Inflammatory macrophage treated with lipopolysaccharide for 1 hour (primary cell): ENCODE measurements around the gene BACH1.
A peak's percentile ranks its signal among the peaks of the same experiment; 100 is the strongest.
"Not testable (repeated sequence)": the region's sequence is repeated elsewhere in the genome, so short reads cannot be mapped to it uniquely, and the experiment has no call there.

Source experiments
- DNase-seq, 2 donors: peaks; one replicate each; pipeline ENCODE4 v3.0.0-alpha.2; 2020 to 2022

Gene BACH1

GRCh38 chr21:29298348-29299045 lies at the start of gene BACH1:
Gene BACH1, plus strand, starts transcription at chr21:29298922. Its CDS starts 22,359 bp downstream, at chr21:29321281.
- DNase-seq: peak; percentile 89 to 93

DNA sequence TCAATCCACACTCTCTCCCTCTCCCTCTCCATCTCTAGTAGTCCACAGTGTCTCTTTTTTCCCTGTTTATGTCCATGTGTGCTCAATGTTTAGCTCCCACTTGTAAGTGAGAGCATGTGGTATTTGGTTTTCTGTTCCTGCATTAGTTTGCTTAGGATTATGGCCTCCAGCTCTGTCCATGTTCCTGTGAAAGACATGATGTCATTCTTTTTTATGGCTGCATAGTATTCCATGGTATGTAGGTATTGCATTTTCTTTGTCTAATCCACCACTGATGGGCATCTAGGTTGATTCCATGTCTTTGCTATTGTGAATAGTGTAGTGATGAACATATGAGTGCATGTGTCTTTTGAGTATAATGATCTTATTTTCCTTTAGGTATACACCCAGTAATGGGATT lies 49.4 kb upstream of the BACH1 start:
- DNase-seq: not testable (repeated sequence)

DNA sequence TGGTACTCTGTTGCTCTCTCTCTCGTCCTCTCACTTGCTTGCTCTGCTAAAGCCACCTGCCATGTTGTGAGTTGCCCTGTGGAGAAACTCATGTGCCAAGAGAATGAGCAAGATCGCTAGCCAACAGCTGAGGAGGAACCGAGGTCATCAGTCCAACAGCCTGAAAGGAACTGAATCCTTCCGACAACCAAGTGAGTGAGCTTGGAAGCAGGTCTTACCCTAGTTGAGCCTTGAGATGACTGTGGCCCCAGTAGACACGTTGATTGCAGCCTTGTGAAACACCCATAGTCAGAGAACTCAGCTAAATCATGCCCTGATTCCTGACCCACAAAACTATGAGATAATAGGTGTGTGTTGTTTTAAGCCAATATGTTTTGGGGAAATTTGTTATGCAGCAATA lies 48.1 kb upstream of the BACH1 start:
- DNase-seq: peak; percentile 29 to 61

GRCh38 chr21:29253861-29254260 lies 44.9 kb upstream of the BACH1 start:
- DNase-seq: not testable (repeated sequence)

GRCh38 chr21:29254550-29254949 lies 44.2 kb upstream of the BACH1 start:
- DNase-seq: no peak

- peak; percentile 45 to 67 for DNase-seq
Observed at GRCh38 chr21:29256126-29256910, 42.4 kb upstream of the BACH1 start.

DNA sequence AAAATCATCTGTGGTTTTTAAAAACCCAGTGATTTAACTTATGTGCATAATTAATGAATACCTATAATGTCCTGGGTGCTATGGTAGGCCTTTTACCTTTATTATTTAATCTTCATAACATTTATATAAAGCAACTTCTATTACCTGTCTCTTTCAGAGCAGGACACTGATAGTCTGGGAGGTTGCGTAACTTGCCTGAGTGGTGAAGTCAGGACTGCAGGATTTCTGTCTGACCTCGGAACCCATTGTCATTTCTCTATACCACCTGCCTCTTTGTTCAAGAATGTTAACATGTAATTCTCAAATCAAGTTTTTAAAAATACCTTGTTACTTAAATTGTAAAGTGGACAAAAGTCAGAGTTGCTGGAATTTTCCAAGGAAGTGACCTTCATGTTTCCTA lies 41.0 kb upstream of the BACH1 start:
- no peak for DNase-seq

DNA sequence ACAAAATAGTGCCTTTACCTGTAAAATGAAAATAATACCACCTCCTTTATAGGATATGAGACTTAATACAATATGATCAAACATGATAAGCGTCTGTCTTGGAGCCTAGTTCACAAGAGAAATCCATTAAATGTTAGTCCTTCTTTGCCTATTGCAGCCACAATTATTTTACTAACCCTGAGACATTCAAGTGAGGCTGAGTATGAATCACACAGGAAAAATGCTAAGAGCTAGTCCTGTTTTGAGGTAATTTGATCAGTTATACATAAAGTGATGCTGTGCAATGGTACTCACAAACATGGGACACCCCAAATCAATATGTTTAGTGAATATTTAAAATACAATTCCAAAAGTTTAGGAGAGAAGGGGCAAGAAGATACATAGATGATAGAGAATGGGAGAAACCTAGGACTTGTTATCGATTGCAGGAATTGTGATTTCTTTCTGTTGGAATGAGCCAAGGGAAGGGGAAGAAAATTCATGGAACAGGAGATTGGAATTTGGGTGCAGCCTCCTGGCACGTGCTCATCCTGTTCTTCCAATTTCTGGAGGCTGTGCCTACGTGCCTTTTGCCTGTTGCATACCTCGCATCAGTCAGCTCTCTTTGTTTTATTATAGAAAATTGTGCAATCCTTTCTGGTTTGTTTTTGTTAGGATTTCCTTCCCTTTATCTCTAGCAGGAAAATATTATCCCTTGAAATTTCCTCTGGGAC lies 39.9 kb upstream of the BACH1 start:
- no peak for DNase-seq

GRCh38 chr21:29260461-29260860 lies 38.3 kb upstream of the BACH1 start:
- no peak for DNase-seq

DNA sequence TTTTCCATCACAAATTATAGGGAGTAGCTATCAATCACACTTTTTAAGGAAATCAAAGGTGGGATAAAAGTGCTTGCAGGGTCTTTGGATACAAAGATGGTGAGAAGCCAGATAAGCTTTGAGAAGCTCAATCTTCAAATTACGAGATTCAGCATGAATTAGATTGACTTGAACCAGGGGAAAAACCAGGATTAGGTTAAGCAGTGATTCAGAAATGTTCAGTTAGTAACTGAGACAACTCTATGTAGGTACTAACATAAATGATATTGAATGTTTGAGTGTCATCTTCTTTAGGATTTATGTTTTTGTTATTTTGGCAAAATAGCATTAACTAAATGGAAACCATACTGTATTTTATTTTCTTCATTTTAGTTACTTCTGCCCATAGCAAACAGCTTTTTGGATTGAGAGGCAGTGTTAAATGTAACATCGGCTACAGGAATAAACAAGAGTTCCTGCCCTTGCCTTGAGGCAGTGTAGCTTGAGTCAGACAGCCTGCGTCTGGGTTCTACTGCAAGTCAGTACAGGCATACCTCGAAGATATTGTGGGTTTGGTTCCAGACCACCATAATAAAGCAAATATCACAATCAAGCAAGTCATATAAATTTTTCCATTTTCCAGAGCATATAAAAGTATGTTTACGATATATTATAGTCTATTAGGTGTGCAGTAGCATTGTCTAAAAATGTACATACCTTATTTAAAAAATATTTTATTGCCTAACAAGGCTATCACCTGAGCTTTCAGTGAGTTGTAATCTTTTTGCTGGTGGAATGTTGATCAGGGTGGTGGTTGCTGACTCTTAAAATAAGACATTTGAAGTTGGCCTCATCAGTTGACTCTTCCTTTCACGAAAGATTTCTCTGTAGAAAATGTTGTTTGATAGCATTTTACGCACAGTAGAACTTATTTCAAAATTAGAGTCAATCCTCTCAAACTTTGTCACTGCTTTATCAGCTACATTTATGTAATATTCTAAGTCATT lies 36.9 kb upstream of the BACH1 start:
- no peak for DNase-seq

GRCh38 chr21:29264721-29265120 lies 34.0 kb upstream of the BACH1 start:
- DNase-seq: peak in 1 of 2 donors; percentile 23

GRCh38 chr21:29265690-29266479 lies 32.8 kb upstream of the BACH1 start:
- no peak for DNase-seq

- DNase-seq: no peak
Observed at GRCh38 chr21:29267666-29268065, 31.1 kb upstream of the BACH1 start.

- peak in 1 of 2 donors; percentile 55 for DNase-seq
Observed at GRCh38 chr21:29271927-29272333, 26.8 kb upstream of the BACH1 start.

DNA sequence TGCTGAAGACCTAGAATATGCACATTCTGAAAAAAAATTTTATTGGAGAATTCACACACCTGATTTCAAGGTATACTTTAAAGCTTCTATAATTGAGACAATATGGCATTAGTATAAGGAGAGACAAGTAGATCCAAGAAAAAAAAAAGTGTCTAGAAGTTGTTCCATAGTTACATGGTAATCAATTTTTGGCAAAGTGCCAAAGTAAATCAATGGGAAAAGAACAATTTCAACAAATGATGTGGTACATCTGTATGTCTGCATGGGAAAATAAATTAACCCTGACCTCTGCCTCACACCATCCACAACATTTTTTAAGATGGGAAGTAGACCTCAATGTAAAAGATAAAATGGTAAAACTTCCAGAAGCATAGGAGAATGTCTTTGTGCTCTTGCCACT lies 21.3 kb upstream of the BACH1 start:
- no peak for DNase-seq

DNA sequence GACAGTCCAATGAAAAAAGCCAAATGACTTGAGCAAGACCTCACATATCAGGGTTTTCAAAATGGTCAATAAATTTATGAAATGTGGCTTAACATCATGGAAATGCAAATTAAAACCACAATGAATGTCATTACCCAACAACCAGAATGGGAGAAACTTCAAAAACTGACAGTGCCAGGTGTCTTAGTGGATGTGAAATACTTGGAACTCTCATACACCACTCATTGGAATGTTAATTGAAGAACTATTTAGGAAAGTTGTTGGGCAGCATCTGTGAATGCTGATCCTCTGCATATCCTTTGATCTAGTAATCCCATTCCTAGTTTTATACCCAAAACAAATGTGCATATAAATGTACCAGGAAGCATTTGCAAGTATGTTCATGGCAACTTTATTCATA lies 19.2 kb upstream of the BACH1 start:
- no peak for DNase-seq

DNA sequence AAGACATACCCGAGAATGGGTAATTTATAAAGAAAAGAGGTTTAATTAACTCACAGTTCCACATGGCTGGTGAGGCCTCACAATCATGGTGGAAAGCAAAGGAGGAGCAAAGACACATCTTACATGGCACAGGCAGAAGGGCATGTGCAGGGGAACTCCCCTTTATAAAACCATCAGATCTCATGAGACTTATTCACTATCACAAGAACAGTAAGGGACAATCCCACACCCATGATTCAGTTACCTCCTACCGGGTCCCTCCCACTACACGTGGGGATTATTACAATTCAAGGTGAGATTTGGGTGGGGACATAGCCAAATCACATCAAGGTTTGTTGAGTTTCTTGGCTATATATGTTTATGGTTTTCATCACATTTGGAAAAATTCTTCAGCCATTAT lies 16.9 kb upstream of the BACH1 start:
- DNase-seq: not testable (repeated sequence)

DNA sequence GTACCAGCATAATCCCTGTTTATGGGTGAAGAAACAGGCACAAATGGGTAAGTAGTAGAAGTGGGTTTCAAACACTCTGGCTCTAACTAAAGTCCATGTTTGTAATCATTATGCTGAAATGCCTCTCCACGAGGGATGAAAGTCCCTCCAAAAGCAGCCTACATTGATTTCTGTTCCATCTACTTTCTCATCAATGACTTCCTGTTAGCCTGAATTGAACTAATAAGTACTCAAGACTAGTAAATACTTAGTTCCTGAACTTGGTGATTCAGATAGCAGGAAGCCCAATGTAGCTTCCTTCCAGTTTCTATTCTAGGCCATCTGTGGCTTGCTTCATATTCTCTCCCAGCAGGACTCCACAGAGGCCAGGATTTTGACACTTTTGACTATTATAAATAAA lies 11.3 kb upstream of the BACH1 start:
- peak; percentile 70 to 74 for DNase-seq

DNA sequence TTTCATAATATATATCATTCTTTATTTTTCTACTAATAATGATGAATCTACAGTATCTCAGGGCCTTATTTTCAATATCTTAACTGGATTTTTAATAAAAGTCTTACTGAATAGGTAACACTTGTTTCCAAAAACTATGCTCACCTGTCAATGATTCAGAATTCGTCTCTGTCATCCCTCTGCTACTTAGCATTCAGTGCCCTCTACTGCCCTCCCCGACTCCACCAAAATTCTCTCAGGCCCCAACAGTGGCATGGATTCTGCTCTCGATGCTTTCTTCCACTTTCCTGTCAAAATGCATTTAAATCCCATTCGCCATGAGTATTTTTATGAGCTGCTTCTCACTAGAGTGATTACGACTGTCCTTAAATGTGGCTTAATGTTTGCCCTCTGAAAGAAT lies 10.5 kb upstream of the BACH1 start:
- no peak for DNase-seq

DNA sequence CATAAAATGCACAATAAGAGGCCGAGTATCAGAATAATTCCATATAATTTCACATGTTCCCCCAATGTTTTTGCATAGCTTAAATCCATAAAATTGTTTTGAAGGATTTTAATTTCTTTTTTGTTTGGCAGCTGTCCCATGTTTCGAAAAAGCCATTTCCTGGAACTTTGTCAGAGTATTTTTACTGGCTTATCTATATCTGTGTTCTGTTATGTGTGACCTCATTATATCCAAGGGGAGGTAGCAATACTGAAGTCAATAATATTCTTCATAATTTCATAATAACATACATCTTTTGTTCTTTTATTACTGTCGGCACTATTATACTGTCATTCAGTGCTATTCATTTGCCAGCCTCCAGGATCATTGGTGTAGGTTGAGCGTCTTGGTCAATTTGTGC lies 9.4 kb upstream of the BACH1 start:
- DNase-seq: no peak

GRCh38 chr21:29290240-29290639 lies 8.5 kb upstream of the BACH1 start:
- DNase-seq: no peak

DNA sequence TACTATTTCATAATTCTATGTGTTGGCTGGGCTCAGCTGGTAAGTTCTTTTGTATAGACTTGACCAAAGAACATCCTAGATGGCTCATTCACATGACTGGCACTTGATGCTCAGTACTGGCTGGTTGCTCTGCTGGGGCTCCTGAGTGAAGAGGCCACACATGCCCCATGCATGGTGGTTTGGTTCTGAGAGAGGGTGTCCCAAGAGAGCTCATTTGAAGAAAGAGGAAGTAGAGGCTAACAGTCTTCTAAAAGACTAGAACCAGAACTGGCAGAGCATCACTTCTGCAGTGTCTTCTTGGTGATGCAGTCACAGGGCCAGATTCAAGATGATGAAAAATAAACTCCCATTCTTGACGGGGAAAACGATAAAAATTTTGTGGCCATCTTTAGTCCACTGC lies 5.2 kb upstream of the BACH1 start:
- DNase-seq: no peak
